ENCODE data around the gene A2M. TPM values are rescaled to one million over a fixed set of nuclear protein-coding genes. Genes with fewer than 3 reads are reported as not detected.

The A2M gene
- total RNA-seq, 1 experiment from 2014 or later = not detected

GRCh38 chr12:9047105-9047504, 68.6 kb downstream of the A2M start:
- no peak for DNase-seq
- Histone ChIP-seq H3K27ac (no peak overlapping the region), H3K79me2 (ENCODE audit: low read depth) (no peaks in the 10 kb centered on the region), H2AFZ (no peak overlapping the region), H3K9me2 (ENCODE audit: insufficient read depth) (no peaks in the 10 kb centered on the region), H4K20me1 (ENCODE audit: insufficient read depth) (no peaks in the 10 kb centered on the region), H3K27me3 (ENCODE audit: insufficient read depth, low read depth) (peaks cover 12% of the 10 kb centered on the region), H3K4me2 (no peak overlapping the region), H3K9me3 (ENCODE audit: insufficient read depth, low read depth) (no peaks in the 10 kb centered on the region), H3K4me3 (no peak overlapping the region), H3K4me1 (replicated peaks; ENCODE audit: insufficient read depth) (no peaks in the 10 kb centered on the region), H3K36me3 (ENCODE audit: low read depth) (no peaks in the 10 kb centered on the region), H3F3A (ENCODE audit: insufficient read depth, low read depth) (no peaks in the 10 kb centered on the region)
- BruUV-seq (replicated peaks) = no TSS peak
- ChIA-PET CTCF (no interaction called here), POLR2A (ENCODE audit: unreplicated experiment) (interaction anchor here (0.5 kb wide), 1 partner anchor 18 kb away, joined by 11 read pairs; no protein-coding TSS in a partner anchor)
- TF ChIP-seq EZH2 (IDR thresholded peaks at IDR 0.05; ENCODE audit: low read depth) = no peak
- no peak for TF ChIP-seq CTCF (conservative IDR thresholded peaks at IDR 0.05)
- intact Hi-C loops (cut with micrococcal nuclease; ENCODE audit: unreplicated experiment) = no loop called here

GRCh38 chr12:9043766-9044165, 72.0 kb downstream of the A2M start:
- Histone ChIP-seq H3K9me3 (ENCODE audit: insufficient read depth, low read depth) (no peaks in the 10 kb centered on the region), H3K4me2 (no peak overlapping the region), H3K9me2 (ENCODE audit: insufficient read depth) (no peaks in the 10 kb centered on the region), H3K36me3 (ENCODE audit: low read depth) (no peaks in the 10 kb centered on the region), H2AFZ (no peak overlapping the region), H3F3A (ENCODE audit: insufficient read depth, low read depth) (no peaks in the 10 kb centered on the region), H3K27ac (no peak overlapping the region), H3K79me2 (ENCODE audit: low read depth) (no peaks in the 10 kb centered on the region), H3K4me3 (no peak overlapping the region), H3K27me3 (ENCODE audit: insufficient read depth, low read depth) (no peaks in the 10 kb centered on the region), H4K20me1 (ENCODE audit: insufficient read depth) (no peaks in the 10 kb centered on the region), H3K4me1 (replicated peaks; ENCODE audit: insufficient read depth) (no peaks in the 10 kb centered on the region)
- DNase-seq = no peak
- CTCF ChIA-PET = no interaction called here
- POLR2A ChIA-PET (ENCODE audit: unreplicated experiment) = no interaction called here
- intact Hi-C loops (cut with micrococcal nuclease; ENCODE audit: unreplicated experiment) = no loop called here
- TF ChIP-seq EZH2 (IDR thresholded peaks at IDR 0.05; ENCODE audit: low read depth) = no peak
- no peak for TF ChIP-seq CTCF (conservative IDR thresholded peaks at IDR 0.05)
- no TSS peak for BruUV-seq (replicated peaks)

- H3F3A ChIP-seq (ENCODE audit: insufficient read depth, low read depth) = no peaks in the 10 kb centered on the region
- no peaks in the 10 kb centered on the region for H3K79me2 ChIP-seq (ENCODE audit: low read depth)
- intact Hi-C loops (cut with micrococcal nuclease; ENCODE audit: unreplicated experiment) = no loop called here
- H2AFZ ChIP-seq = no peak overlapping the region
- H4K20me1 ChIP-seq (ENCODE audit: insufficient read depth) = no peaks in the 10 kb centered on the region
- H3K27ac ChIP-seq = no peak overlapping the region
- no peak overlapping the region for H3K4me3 ChIP-seq
- ChIA-PET POLR2A (ENCODE audit: unreplicated experiment) (interaction anchor here (0.6 kb wide), 1 partner anchor 92 kb away, joined by 3 read pairs; the partner anchor contains the start of gene M6PR), CTCF (no interaction called here)
- no peak for DNase-seq
- H3K4me2 ChIP-seq = no peak overlapping the region
- H3K4me1 ChIP-seq (replicated peaks; ENCODE audit: insufficient read depth) = no peaks in the 10 kb centered on the region
- no peaks in the 10 kb centered on the region for H3K9me2 ChIP-seq (ENCODE audit: insufficient read depth)
- no TSS peak for BruUV-seq (replicated peaks)
- TF ChIP-seq EZH2 (IDR thresholded peaks at IDR 0.05; ENCODE audit: low read depth) = no peak
- no peak for TF ChIP-seq CTCF (conservative IDR thresholded peaks at IDR 0.05)
- no peaks in the 10 kb centered on the region for H3K9me3 ChIP-seq (ENCODE audit: insufficient read depth, low read depth)
- no peaks in the 10 kb centered on the region for H3K27me3 ChIP-seq (ENCODE audit: insufficient read depth, low read depth)
- H3K36me3 ChIP-seq (ENCODE audit: low read depth) = no peaks in the 10 kb centered on the region
Observed at GRCh38 chr12:9041321-9041720, 74.4 kb downstream of the A2M start.

Measured in PC-9 (cell line).